BJ (cell line): ENCODE results near the gene GUCY2C. TPM values are rescaled to one million over a fixed set of nuclear protein-coding genes. Genes with fewer than 3 reads are reported as not detected.
"Not testable (repeated sequence)": the region's sequence is repeated elsewhere in the genome, so short reads cannot be mapped to it uniquely, and the experiment has no call there.

Experiments used
- CTCF ChIA-PET: fragments of 350-600 bp; formaldehyde crosslinking; extraction: SDS; loops from one replicate; lab custom pipeline; 2021; ENCODE audit warnings: antibody characterized with exemption, inconsistent platforms; lab: Yijun Ruan, JAX
- POLR2A ChIA-PET: fragments of 300-600 bp; sonication (Branson Sonifier 250); formaldehyde crosslinking; extraction: SDS; loops from one replicate; lab custom pipeline; 2021; ENCODE audit warnings: antibody characterized with exemption; lab: Charles Lee
- DNase-seq: peaks from one replicate; pipeline ENCODE4 v3.0.0-alpha.2; 2011; ENCODE audit warnings: low read depth
- H3K27me3 ChIP-seq: 2 replicates; pipeline ENCODE4 v1.6.0; 2011; ENCODE audit warnings: low read length; ENCODE audit not compliant: control insufficient read depth, insufficient read depth
- H3K36me3 ChIP-seq: 2 replicates; pipeline ENCODE4 v1.5.1; 2011; ENCODE audit warnings: low read length; ENCODE audit not compliant: control insufficient read depth, insufficient read depth
- H3K4me3 ChIP-seq: 2 replicates; pipeline ENCODE4 v1.5.1; 2011; ENCODE audit warnings: low read depth, mild to moderate bottlenecking, control low read depth, low read length
- CTCF ChIP-seq: IDR thresholded peaks from 2 replicates; pipeline ENCODE4 v1.5.1; 2011; ENCODE audit warnings: low read depth, mild to moderate bottlenecking, control low read depth, inconsistent platforms, low read length, moderate library complexity; ENCODE audit not compliant: insufficient read depth
- polyA plus RNA-seq: library from polyadenylated mRNA; depleted of rRNA; stranded (reverse); fragments of >200 nt; gene quantifications from 2 replicates; pipeline ENCODE4 v1.2.3, GENCODE V29; 2011

GUCY2C gene
- polyA plus RNA-seq, 1 experiment, result not detected

GRCh38 chr12:14689144-14689543 is 7.3 kb downstream of the GUCY2C start:
- no peak overlapping the region for H3K4me3 ChIP-seq
- CTCF ChIA-PET, result no interaction called here
- POLR2A ChIA-PET, result no interaction called here
- H3K36me3 ChIP-seq, result no peaks in the 10 kb centered on the region
- no peaks in the 10 kb centered on the region for H3K27me3 ChIP-seq
- no peak for TF ChIP-seq CTCF
- no peak for DNase-seq

GRCh38 chr12:14682231-14682630 is 14.2 kb downstream of the GUCY2C start:
- CTCF ChIA-PET, H3K4me3 ChIP-seq, H3K36me3 ChIP-seq, DNase-seq, H3K27me3 ChIP-seq, POLR2A ChIA-PET: not testable (repeated sequence)

GRCh38 chr12:14681625-14682024 is 14.8 kb downstream of the GUCY2C start:
- no peak for DNase-seq
- Histone ChIP-seq H3K27me3 (no peaks in the 10 kb centered on the region), H3K4me3 (no peak overlapping the region), H3K36me3 (no peaks in the 10 kb centered on the region)
- no peak for TF ChIP-seq CTCF
- ChIA-PET CTCF (no interaction called here), POLR2A (no interaction called here)

GRCh38 chr12:14681190-14681589 is 15.2 kb downstream of the GUCY2C start:
- Histone ChIP-seq H3K4me3 (no peak overlapping the region), H3K36me3 (no peaks in the 10 kb centered on the region), H3K27me3 (no peaks in the 10 kb centered on the region)
- ChIA-PET POLR2A (no interaction called here), CTCF (no interaction called here)
- no peak for DNase-seq
- TF ChIP-seq CTCF, result no peak

GRCh38 chr12:14678547-14679150 is 17.8 kb downstream of the GUCY2C start:
- ChIA-PET POLR2A (no interaction called here), CTCF (interaction anchor here (1.0 kb wide), 1 partner anchor 15 kb away, joined by 4 read pairs; no protein-coding TSS in a partner anchor)
- TF ChIP-seq CTCF, result no peak
- no peaks in the 10 kb centered on the region for H3K27me3 ChIP-seq
- H3K36me3 ChIP-seq, result no peaks in the 10 kb centered on the region
- DNase-seq, result no peak
- no peak overlapping the region for H3K4me3 ChIP-seq

- Histone ChIP-seq H3K27me3 (no peaks in the 10 kb centered on the region), H3K4me3 (no peak overlapping the region), H3K36me3 (no peaks in the 10 kb centered on the region)
- POLR2A ChIA-PET, result no interaction called here
- no peak for DNase-seq
- no peak for TF ChIP-seq CTCF
- CTCF ChIA-PET, result no interaction called here
These were observed 27.8 kb downstream of the GUCY2C start for GRCh38 chr12:14668591-14668990.
